Caco-2 (cell line): Measurements from ENCODE around the gene ADAMTSL4. TPM values are rescaled to one million over a fixed set of nuclear protein-coding genes. Genes with fewer than 3 reads are reported as not detected.
"Not testable (repeated sequence)": the region's sequence is repeated elsewhere in the genome, so short reads cannot be mapped to it uniquely, and the experiment has no call there.

Experiments
- BruUV-seq: library from RNA; stranded (reverse); fragments of 400-500 nt; replicated peaks from 2 replicates; lab custom pipeline; 2021; lab: Mats Ljungman, UMichigan
- CTCF ChIA-PET: fragments of 300-600 bp; sonication (Branson Sonifier 250); formaldehyde crosslinking; loops from one replicate; lab custom pipeline; 2022; ENCODE audit warnings: antibody characterized with exemption; lab: Charles Lee
- POLR2A ChIA-PET: fragments of 300-600 bp; sonication (Branson Sonifier 250); formaldehyde crosslinking; loops from one replicate; lab custom pipeline; 2022; ENCODE audit warnings: antibody characterized with exemption; lab: Charles Lee
- DNase-seq, 2 experiments: peaks; one replicate each; pipeline versions ENCODE4 v3.0.0 to v3.0.0-alpha.2; 2020 to 2022
- H3K27me3 ChIP-seq: replicated peaks from 2 replicates; pipeline ENCODE4 v1.6.0; 2011; ENCODE audit warnings: low read length; ENCODE audit not compliant: control insufficient read depth, insufficient read depth
- H3K36me3 ChIP-seq: 2 replicates; pipeline ENCODE4 v1.5.1; 2011; ENCODE audit warnings: low read length; ENCODE audit not compliant: control insufficient read depth, insufficient read depth
- H3K4me1 ChIP-seq: fragments of 250-450 bp; sonication (Bioruptor Pico); 2 replicates; pipeline ENCODE4 v1.5.1; 2020; ENCODE audit warnings: mild to moderate bottlenecking
- H3K4me3 ChIP-seq: 2 replicates; pipeline ENCODE4 v1.5.1; 2011; ENCODE audit warnings: low read depth, mild to moderate bottlenecking, control low read depth, low read length
- H3K9me3 ChIP-seq: fragments of 250-450 bp; sonication (Bioruptor Pico); 2 replicates; pipeline ENCODE4 v1.5.1; 2020; ENCODE audit warnings: mild to moderate bottlenecking, moderate library complexity
- H3K27ac Mint-ChIP-seq: one replicate; pipeline ENCODE4 v1.8.0; 2022; ENCODE audit warnings: mixed read lengths; ENCODE audit not compliant: unreplicated experiment
- H3K27me3 Mint-ChIP-seq: one replicate; pipeline ENCODE4 v1.8.0; 2022; ENCODE audit warnings: mixed read lengths; ENCODE audit not compliant: insufficient read depth, unreplicated experiment
- H3K36me3 Mint-ChIP-seq: one replicate; pipeline ENCODE4 v1.8.0; 2022; ENCODE audit warnings: mild to moderate bottlenecking, mixed read lengths; ENCODE audit not compliant: insufficient read depth, unreplicated experiment
- H3K4me1 Mint-ChIP-seq: one replicate; pipeline ENCODE4 v1.8.0; 2022; ENCODE audit warnings: low read depth, mixed read lengths; ENCODE audit not compliant: unreplicated experiment
- H3K4me3 Mint-ChIP-seq: one replicate; pipeline ENCODE4 v1.8.0; 2022; ENCODE audit warnings: mild to moderate bottlenecking, moderate library complexity, mixed read lengths; ENCODE audit not compliant: unreplicated experiment
- H3K9me3 Mint-ChIP-seq: one replicate; pipeline ENCODE4 v1.8.0; 2022; ENCODE audit warnings: mixed read lengths; ENCODE audit not compliant: unreplicated experiment
- CTCF ChIP-seq, 2 experiments: fragments of 200-600 bp in 1 of 2; IDR thresholded peaks; 1 replicate in 1 of 2; 2 replicates in 1 of 2; pipeline versions ENCODE4 v1.5.1 to v1.8.0; 2011 to 2022; ENCODE audit warnings: antibody characterized with exemption in 1 of 2, control low read depth in 1 of 2, inconsistent platforms in 1 of 2, low read depth in 1 of 2, low read length in 1 of 2, mild to moderate bottlenecking in 1 of 2, moderate library complexity in 1 of 2; ENCODE audit not compliant: insufficient read depth in 1 of 2, severe bottlenecking in 1 of 2, unreplicated experiment in 1 of 2
- intact Hi-C: fragments of 100-400 bp; cut with micrococcal nuclease; formaldehyde crosslinking; loops from one replicate; pipeline ENCODE4 v1.10.0; 2022; ENCODE audit not compliant: unreplicated experiment
- total RNA-seq: library from RNA; stranded (reverse); gene quantifications from 2 replicates; pipeline ENCODE4 v1.2.3, GENCODE V29; 2022

Gene ADAMTSL4
- total RNA-seq, 1 experiment from 2014 or later = 17.6 TPM

DNA sequence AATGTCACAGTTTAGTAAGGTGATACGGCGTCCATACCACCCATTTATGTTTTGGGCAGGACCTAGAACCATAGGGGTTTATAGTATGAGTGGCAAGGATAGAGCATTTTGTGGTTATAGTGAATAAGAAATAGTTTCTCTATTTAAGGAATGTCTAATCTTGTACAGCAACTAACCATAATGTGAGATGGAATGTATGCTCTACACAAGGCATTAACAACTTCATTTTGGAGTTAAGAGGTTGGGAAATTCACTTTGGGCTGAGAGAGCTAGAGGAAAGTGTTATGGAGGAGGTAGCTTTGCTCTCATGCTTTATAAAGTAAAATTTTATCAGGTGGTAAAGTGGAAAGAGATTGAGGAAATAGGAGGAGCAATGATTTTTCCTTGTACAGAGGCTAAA lies 33.2 kb downstream of the ADAMTSL4 start:
- CTCF ChIA-PET = no interaction called here
- H3K36me3 Mint-ChIP-seq = peaks cover 29% of the 10 kb centered on the region
- H3K27me3 ChIP-seq = no peaks in the 10 kb centered on the region
- no peak for DNase-seq
- H3K4me3 Mint-ChIP-seq = no peak overlapping the region
- H3K4me3 ChIP-seq = no peak overlapping the region
- no peaks in the 10 kb centered on the region for H3K27me3 Mint-ChIP-seq
- H3K9me3 Mint-ChIP-seq = peaks cover 8% of the 10 kb centered on the region
- peaks cover 8% of the 10 kb centered on the region for H3K4me1 ChIP-seq
- no peaks in the 10 kb centered on the region for H3K36me3 ChIP-seq
- peaks cover 11% of the 10 kb centered on the region for H3K4me1 Mint-ChIP-seq
- H3K27ac Mint-ChIP-seq = no peak overlapping the region
- TF ChIP-seq CTCF (IDR thresholded peaks at IDR 0.05; ENCODE audit: insufficient read depth in 1 of 2, low read depth in 1 of 2, low read length in 1 of 2, severe bottlenecking in 1 of 2, unreplicated experiment in 1 of 2) = no peak
- POLR2A ChIA-PET = no interaction called here
- no TSS peak for BruUV-seq
- intact Hi-C loops = no loop called here
- no peaks in the 10 kb centered on the region for H3K9me3 ChIP-seq

- TF ChIP-seq CTCF (IDR thresholded peaks at IDR 0.05; ENCODE audit: insufficient read depth in 1 of 2, low read depth in 1 of 2, low read length in 1 of 2, severe bottlenecking in 1 of 2, unreplicated experiment in 1 of 2) = no peak
- Mint-ChIP-seq H3K4me1 (peaks cover 14% of the 10 kb centered on the region), H3K9me3 (no peaks in the 10 kb centered on the region), H3K36me3 (peaks cover 11% of the 10 kb centered on the region), H3K4me3 (no peak overlapping the region), H3K27me3 (no peaks in the 10 kb centered on the region), H3K27ac (no peak overlapping the region)
- H3K36me3 ChIP-seq = no peaks in the 10 kb centered on the region
- CTCF ChIA-PET = no interaction called here
- no peaks in the 10 kb centered on the region for H3K27me3 ChIP-seq
- intact Hi-C loops = no loop called here
- no peak overlapping the region for H3K4me3 ChIP-seq
- H3K9me3 ChIP-seq = no peaks in the 10 kb centered on the region
- DNase-seq = no peak
- no TSS peak for BruUV-seq
- POLR2A ChIA-PET = no interaction called here
- no peaks in the 10 kb centered on the region for H3K4me1 ChIP-seq
These were observed 47.1 kb downstream of the ADAMTSL4 start for GRCh38 chr1:150596095-150596892.

DNA sequence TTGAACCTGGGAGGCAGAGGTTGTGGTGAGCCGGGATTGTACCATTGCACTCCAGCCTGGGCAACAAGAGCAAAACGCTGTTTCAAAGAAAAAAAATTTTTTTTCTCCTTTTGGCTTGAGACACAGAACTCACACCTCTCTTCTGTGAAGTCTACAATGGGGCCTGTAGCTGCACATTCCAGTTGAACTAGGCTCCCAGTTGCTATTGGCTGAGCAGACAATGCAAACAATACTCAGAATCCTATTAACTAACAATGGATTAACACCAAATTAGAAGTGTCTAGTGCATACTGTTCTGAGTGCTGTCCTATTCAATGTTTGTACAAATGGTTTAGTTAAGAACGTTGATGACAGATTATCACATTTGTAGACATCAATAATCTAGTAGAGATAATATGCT lies 47.8 kb downstream of the ADAMTSL4 start:
- no peaks in the 10 kb centered on the region for H3K9me3 Mint-ChIP-seq
- peaks cover 14% of the 10 kb centered on the region for H3K4me1 Mint-ChIP-seq
- no peaks in the 10 kb centered on the region for H3K4me1 ChIP-seq
- no peak overlapping the region for H3K4me3 ChIP-seq
- no peak for TF ChIP-seq CTCF (IDR thresholded peaks at IDR 0.05; ENCODE audit: insufficient read depth in 1 of 2, low read depth in 1 of 2, low read length in 1 of 2, severe bottlenecking in 1 of 2, unreplicated experiment in 1 of 2)
- BruUV-seq = no TSS peak
- H3K36me3 ChIP-seq = no peaks in the 10 kb centered on the region
- CTCF ChIA-PET = no interaction called here
- no peak overlapping the region for H3K27ac Mint-ChIP-seq
- H3K9me3 ChIP-seq = no peaks in the 10 kb centered on the region
- POLR2A ChIA-PET = no interaction called here
- H3K27me3 ChIP-seq = no peaks in the 10 kb centered on the region
- no peak overlapping the region for H3K4me3 Mint-ChIP-seq
- peaks cover 11% of the 10 kb centered on the region for H3K36me3 Mint-ChIP-seq
- DNase-seq = no peak
- intact Hi-C loops = no loop called here
- no peaks in the 10 kb centered on the region for H3K27me3 Mint-ChIP-seq

- H3K4me1 Mint-ChIP-seq = peaks cover 17% of the 10 kb centered on the region
- H3K27ac Mint-ChIP-seq, H3K27me3 Mint-ChIP-seq, BruUV-seq, H3K36me3 ChIP-seq, H3K4me3 ChIP-seq, CTCF ChIA-PET, H3K36me3 Mint-ChIP-seq, intact Hi-C loops, H3K9me3 Mint-ChIP-seq, POLR2A ChIA-PET, H3K4me1 ChIP-seq, H3K27me3 ChIP-seq, DNase-seq, H3K4me3 Mint-ChIP-seq, H3K9me3 ChIP-seq: not testable (repeated sequence)
These were observed 49.1 kb downstream of the ADAMTSL4 start for GRCh38 chr1:150598346-150598745.
